Breast epithelium (tissue), 4 donors: ENCODE results near the gene CORO7. TPM values are rescaled to one million over a fixed set of nuclear protein-coding genes. Genes with fewer than 3 reads are reported as not detected.

Experiments
- DNase-seq, 2 donors: peaks; one replicate each; pipeline ENCODE4 v3.0.0-alpha.2; 2019; ENCODE audit warnings: low spot score in 2 of 2
- H3K27ac ChIP-seq, 2 donors: fragments of 200-600 bp; sonication (generic) in 1 of 2; one replicate each; pipeline ENCODE4 v1.5.1; 2016 to 2019; ENCODE audit warnings: mild to moderate bottlenecking in 1 of 2
- H3K27me3 ChIP-seq, 2 donors: fragments of 200-600 bp; sonication (generic) in 1 of 2; one replicate each; pipeline versions ENCODE4 v1.5.1 to v1.6.0; 2017 to 2019; ENCODE audit warnings: control low read depth in 1 of 2, mild to moderate bottlenecking in 1 of 2
- H3K36me3 ChIP-seq: fragments of 200-600 bp; one replicate; pipeline ENCODE4 v1.5.1; 2019
- H3K4me1 ChIP-seq, 2 donors: fragments of 200-600 bp; sonication (generic); one replicate each; pipeline ENCODE4 v1.5.1; 2016 to 2019; ENCODE audit warnings: control low read depth in 1 of 2
- H3K4me3 ChIP-seq, 3 donors: fragments of 200-600 bp; sonication (generic); 1 replicate in 2 of 3; 2 replicates in 1 of 3; pipeline ENCODE4 v1.5.1; 2016 to 2019; ENCODE audit warnings: mild to moderate bottlenecking in 3 of 3, moderate library complexity in 2 of 3
- H3K9me3 ChIP-seq, 2 donors: fragments of 200-600 bp; sonication (generic) in 1 of 2; one replicate each; pipeline ENCODE4 v1.5.1; 2016 to 2019; ENCODE audit warnings: control low read depth in 1 of 2
- CTCF ChIP-seq, 3 donors: fragments of 450-650 bp; IDR thresholded peaks; one replicate each; pipeline ENCODE4 v1.5.1; 2016 to 2017; ENCODE audit warnings: antibody characterized with exemption in 3 of 3, mild to moderate bottlenecking in 3 of 3, moderate library complexity in 3 of 3
- POLR2A ChIP-seq: fragments of 450-650 bp; IDR thresholded peaks from one replicate; pipeline ENCODE4 v1.6.1; 2016; ENCODE audit warnings: antibody characterized with exemption, mild to moderate bottlenecking, moderate library complexity
- POLR2AphosphoS5 ChIP-seq, 3 donors: sonication (generic); formaldehyde crosslinking; IDR thresholded peaks; one replicate each; pipeline ENCODE4 v1.6.1; 2017; ENCODE audit warnings: antibody characterized with exemption in 3 of 3
- intact Hi-C: fragments of 100-400 bp; cut with DNase I; formaldehyde crosslinking; loops from one replicate; pipeline ENCODE4 v1.15.1; 2023; ENCODE audit warnings: low total_unique reads
- total RNA-seq, 3 donors: library from RNA; depleted of rRNA; stranded (reverse); fragments of >200 nt; gene quantifications; one replicate each; pipeline ENCODE4 v1.1.0, GENCODE V29; 2016

The CORO7 gene
- total RNA-seq, 3 donors from 2014 or later, result 19.7 to 25.9 (median 22.7) TPM

GRCh38 chr16:4450430-4450829, 34.0 kb upstream of the CORO7 start:
- no peaks in the 10 kb centered on the region for H3K9me3 ChIP-seq
- intact Hi-C loops, result no loop called here
- H3K36me3 ChIP-seq, result peaks cover 5% of the 10 kb centered on the region
- no peak for TF ChIP-seq POLR2A
- TF ChIP-seq CTCF (IDR thresholded peaks at IDR 0.05), result no peak
- TF ChIP-seq POLR2AphosphoS5 (IDR thresholded peaks at IDR 0.05), result no peak
- no peaks in the 10 kb centered on the region for H3K27me3 ChIP-seq
- no peak overlapping the region for H3K27ac ChIP-seq
- no peak for DNase-seq
- H3K4me3 ChIP-seq, result no peak overlapping the region
- no peaks in the 10 kb centered on the region for H3K4me1 ChIP-seq

GRCh38 chr16:4443986-4444385, 27.6 kb upstream of the CORO7 start:
- H3K4me3 ChIP-seq, result no peak overlapping the region
- DNase-seq, result no peak
- no peak overlapping the region for H3K27ac ChIP-seq
- H3K9me3 ChIP-seq, result no peaks in the 10 kb centered on the region
- intact Hi-C loops, result no loop called here
- H3K27me3 ChIP-seq, result no peaks in the 10 kb centered on the region
- H3K4me1 ChIP-seq, result no peaks in the 10 kb centered on the region
- no peak for TF ChIP-seq POLR2AphosphoS5 (IDR thresholded peaks at IDR 0.05)
- no peak for TF ChIP-seq POLR2A
- TF ChIP-seq CTCF (IDR thresholded peaks at IDR 0.05), result no peak
- H3K36me3 ChIP-seq, result peaks cover 8% of the 10 kb centered on the region

- Histone ChIP-seq H3K36me3 (peaks cover 8% of the 10 kb centered on the region), H3K4me3 (no peak overlapping the region), H3K27me3 (no peaks in the 10 kb centered on the region), H3K27ac (no peak overlapping the region), H3K4me1 (no peaks in the 10 kb centered on the region), H3K9me3 (no peaks in the 10 kb centered on the region)
- TF ChIP-seq POLR2A (no peak), POLR2AphosphoS5 (IDR thresholded peaks at IDR 0.05) (no peak), CTCF (IDR thresholded peaks at IDR 0.05) (no peak)
- intact Hi-C loops, result no loop called here
- DNase-seq, result no peak
Measured at GRCh38 chr16:4443271-4443670, 26.9 kb upstream of the CORO7 start.

- H3K4me1 ChIP-seq, result no peaks in the 10 kb centered on the region
- TF ChIP-seq POLR2A (no peak), CTCF (IDR thresholded peaks at IDR 0.05) (no peak), POLR2AphosphoS5 (IDR thresholded peaks at IDR 0.05) (no peak)
- no peaks in the 10 kb centered on the region for H3K27me3 ChIP-seq
- H3K4me3 ChIP-seq, result no peak overlapping the region
- no peak overlapping the region for H3K27ac ChIP-seq
- intact Hi-C loops, result no loop called here
- no peak for DNase-seq
- H3K36me3 ChIP-seq, result peaks cover 6% of the 10 kb centered on the region
- no peaks in the 10 kb centered on the region for H3K9me3 ChIP-seq
Measured at GRCh38 chr16:4442371-4442770, 26.0 kb upstream of the CORO7 start.

GRCh38 chr16:4437366-4437765, 21.0 kb upstream of the CORO7 start:
- no peak overlapping the region for H3K4me3 ChIP-seq
- H3K27me3 ChIP-seq, result no peaks in the 10 kb centered on the region
- no peak for DNase-seq
- TF ChIP-seq POLR2AphosphoS5 (IDR thresholded peaks at IDR 0.05) (no peak), CTCF (IDR thresholded peaks at IDR 0.05) (no peak), POLR2A (no peak)
- intact Hi-C loops, result no loop called here
- H3K4me1 ChIP-seq, result no peaks in the 10 kb centered on the region
- peaks cover 4% of the 10 kb centered on the region for H3K36me3 ChIP-seq
- H3K9me3 ChIP-seq, result no peaks in the 10 kb centered on the region
- no peak overlapping the region for H3K27ac ChIP-seq
